Measurements from ENCODE around the gene ADAMTS12. TPM values are rescaled to one million over a fixed set of nuclear protein-coding genes. Genes with fewer than 3 reads are reported as not detected.

Gene ADAMTS12
- total RNA-seq, 1 donor from 2014 or later = 32.9 TPM

GRCh38 chr5:33937707-33938506, 46.1 kb upstream of the ADAMTS12 start:
- Mint-ChIP-seq H3K27ac (ENCODE audit: unreplicated experiment) (no peak overlapping the region), H3K27me3 (ENCODE audit: low read depth) (peaks cover 26% of the 10 kb centered on the region)
- DNase-seq (ENCODE audit: low spot score) = no peak

DNA sequence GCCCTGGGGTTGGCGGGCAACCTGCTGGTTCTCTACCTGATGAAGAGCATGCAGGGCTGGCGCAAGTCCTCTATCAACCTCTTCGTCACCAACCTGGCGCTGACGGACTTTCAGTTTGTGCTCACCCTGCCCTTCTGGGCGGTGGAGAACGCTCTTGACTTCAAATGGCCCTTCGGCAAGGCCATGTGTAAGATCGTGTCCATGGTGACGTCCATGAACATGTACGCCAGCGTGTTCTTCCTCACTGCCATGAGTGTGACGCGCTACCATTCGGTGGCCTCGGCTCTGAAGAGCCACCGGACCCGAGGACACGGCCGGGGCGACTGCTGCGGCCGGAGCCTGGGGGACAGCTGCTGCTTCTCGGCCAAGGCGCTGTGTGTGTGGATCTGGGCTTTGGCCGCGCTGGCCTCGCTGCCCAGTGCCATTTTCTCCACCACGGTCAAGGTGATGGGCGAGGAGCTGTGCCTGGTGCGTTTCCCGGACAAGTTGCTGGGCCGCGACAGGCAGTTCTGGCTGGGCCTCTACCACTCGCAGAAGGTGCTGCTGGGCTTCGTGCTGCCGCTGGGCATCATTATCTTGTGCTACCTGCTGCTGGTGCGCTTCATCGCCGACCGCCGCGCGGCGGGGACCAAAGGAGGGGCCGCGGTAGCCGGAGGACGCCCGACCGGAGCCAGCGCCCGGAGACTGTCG, 45.4 kb upstream of the ADAMTS12 start:
- Mint-ChIP-seq H3K27me3 (ENCODE audit: low read depth) (peaks cover 23% of the 10 kb centered on the region), H3K9me3 (ENCODE audit: low read depth) (no peaks in the 10 kb centered on the region), H3K36me3 (ENCODE audit: low read depth) (no peaks in the 10 kb centered on the region), H3K4me3 (ENCODE audit: unreplicated experiment) (no peak overlapping the region), H3K4me1 (ENCODE audit: low read depth) (peaks cover 5% of the 10 kb centered on the region), H3K27ac (ENCODE audit: unreplicated experiment) (no peak overlapping the region)
- TF ChIP-seq, protein P1, sequence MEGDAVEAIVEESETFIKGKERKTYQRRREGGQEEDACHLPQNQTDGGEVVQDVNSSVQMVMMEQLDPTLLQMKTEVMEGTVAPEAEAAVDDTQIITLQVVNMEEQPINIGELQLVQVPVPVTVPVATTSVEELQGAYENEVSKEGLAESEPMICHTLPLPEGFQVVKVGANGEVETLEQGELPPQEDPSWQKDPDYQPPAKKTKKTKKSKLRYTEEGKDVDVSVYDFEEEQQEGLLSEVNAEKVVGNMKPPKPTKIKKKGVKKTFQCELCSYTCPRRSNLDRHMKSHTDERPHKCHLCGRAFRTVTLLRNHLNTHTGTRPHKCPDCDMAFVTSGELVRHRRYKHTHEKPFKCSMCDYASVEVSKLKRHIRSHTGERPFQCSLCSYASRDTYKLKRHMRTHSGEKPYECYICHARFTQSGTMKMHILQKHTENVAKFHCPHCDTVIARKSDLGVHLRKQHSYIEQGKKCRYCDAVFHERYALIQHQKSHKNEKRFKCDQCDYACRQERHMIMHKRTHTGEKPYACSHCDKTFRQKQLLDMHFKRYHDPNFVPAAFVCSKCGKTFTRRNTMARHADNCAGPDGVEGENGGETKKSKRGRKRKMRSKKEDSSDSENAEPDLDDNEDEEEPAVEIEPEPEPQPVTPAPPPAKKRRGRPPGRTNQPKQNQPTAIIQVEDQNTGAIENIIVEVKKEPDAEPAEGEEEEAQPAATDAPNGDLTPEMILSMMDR (IDR thresholded peaks at IDR 0.05) = no peak
- no peak for DNase-seq (ENCODE audit: low spot score)

More at GRCh38 chr5:33937707-33938506, 46.1 kb upstream of the ADAMTS12 start:
- H3K4me3 Mint-ChIP-seq (ENCODE audit: unreplicated experiment) = no peak overlapping the region
- H3K4me1 Mint-ChIP-seq (ENCODE audit: low read depth) = peaks cover 5% of the 10 kb centered on the region
- H3K9me3 Mint-ChIP-seq (ENCODE audit: low read depth) = no peaks in the 10 kb centered on the region
- no peaks in the 10 kb centered on the region for H3K36me3 Mint-ChIP-seq (ENCODE audit: low read depth)
- TF ChIP-seq, protein P1 (IDR thresholded peaks at IDR 0.05) = no peak

- H3K27ac Mint-ChIP-seq (ENCODE audit: unreplicated experiment) = no peak within 1 kb of the TSS
- peaks cover 5% of the 10 kb centered on the region for H3K4me1 Mint-ChIP-seq (ENCODE audit: low read depth)
- H3K4me3 Mint-ChIP-seq (ENCODE audit: unreplicated experiment) = peak within 1 kb of the TSS; percentile 83
- no peaks in the 10 kb centered on the region for H3K9me3 Mint-ChIP-seq (ENCODE audit: low read depth)
- H3K27me3 Mint-ChIP-seq (ENCODE audit: low read depth) = peaks cover 21% of the 10 kb centered on the region
- H3K36me3 Mint-ChIP-seq (ENCODE audit: low read depth) = no peaks in the 10 kb centered on the region
- TF ChIP-seq, protein P1 (IDR thresholded peaks at IDR 0.05) = no peak
- no peak for DNase-seq (ENCODE audit: low spot score)
These were observed 44.7 kb upstream of the ADAMTS12 start, which contains the start of gene RXFP3 for GRCh38 chr5:33936381-33937016. Gene RXFP3, plus strand, starts transcription at chr5:33936386. Its CDS starts 355 bp downstream, at chr5:33936741.

DNA sequence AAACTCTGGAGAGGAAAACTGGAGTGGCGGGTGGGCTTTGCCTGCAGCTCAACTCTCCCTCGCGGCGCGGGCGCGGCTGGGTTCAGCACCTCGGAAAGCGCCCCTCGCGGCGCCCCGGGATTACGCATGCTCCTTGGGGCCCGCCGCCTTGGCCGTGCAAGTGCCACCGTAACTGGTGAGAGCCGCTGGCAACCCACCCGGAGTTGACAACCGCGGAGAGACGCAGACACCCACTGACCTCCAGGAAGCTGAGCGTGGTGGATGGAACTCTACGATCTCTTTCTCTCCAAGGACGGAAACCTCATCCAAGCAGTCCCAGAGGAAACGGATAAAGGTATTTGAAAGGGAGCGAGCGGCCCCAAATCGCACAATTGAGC, 44.2 kb upstream of the ADAMTS12 start:
- Mint-ChIP-seq H3K27ac (ENCODE audit: unreplicated experiment) (no peak overlapping the region), H3K4me3 (ENCODE audit: unreplicated experiment) (peak overlapping the region; percentile 83), H3K27me3 (ENCODE audit: low read depth) (peaks cover 18% of the 10 kb centered on the region), H3K9me3 (ENCODE audit: low read depth) (no peaks in the 10 kb centered on the region), H3K36me3 (ENCODE audit: low read depth) (no peaks in the 10 kb centered on the region), H3K4me1 (ENCODE audit: low read depth) (peaks cover 5% of the 10 kb centered on the region)
- DNase-seq (ENCODE audit: low spot score) = peak; percentile 93
- TF ChIP-seq, protein P1 (IDR thresholded peaks at IDR 0.05) = peak; percentile 46

GRCh38 chr5:33934176-33934575, 42.4 kb upstream of the ADAMTS12 start:
- Mint-ChIP-seq H3K4me3 (ENCODE audit: unreplicated experiment) (no peak overlapping the region), H3K4me1 (ENCODE audit: low read depth) (peaks cover 5% of the 10 kb centered on the region), H3K27me3 (ENCODE audit: low read depth) (peaks cover 8% of the 10 kb centered on the region), H3K36me3 (ENCODE audit: low read depth) (no peaks in the 10 kb centered on the region), H3K27ac (ENCODE audit: unreplicated experiment) (no peak overlapping the region), H3K9me3 (ENCODE audit: low read depth) (no peaks in the 10 kb centered on the region)
- no peak for DNase-seq (ENCODE audit: low spot score)
- TF ChIP-seq, protein P1 (IDR thresholded peaks at IDR 0.05) = no peak

Measured in chondrocyte (in vitro differentiated cells).